Fibroblast of villous mesenchyme (primary cell): ENCODE results near the gene COX17. TPM values are rescaled to one million over a fixed set of nuclear protein-coding genes. Genes with fewer than 3 reads are reported as not detected.

Experiments used
- DNase-seq: peaks from one replicate; pipeline ENCODE4 v3.0.0-alpha.2; 2010; ENCODE audit warnings: low read depth
- H3K4me3 ChIP-seq: 2 replicates; pipeline ENCODE4 v1.5.1; 2011; ENCODE audit warnings: low read depth, mild to moderate bottlenecking, low read length
- total RNA-seq: library from RNA; depleted of rRNA; stranded (reverse); fragments of >200 nt; gene quantifications from 2 replicates; pipeline ENCODE4 v1.2.3, GENCODE V29; 2012
- TF ChIP-seq, protein P1 (sequence below): IDR thresholded peaks from 2 replicates; pipeline ENCODE4 v1.5.1; 2012; ENCODE audit warnings: low read depth, mild to moderate bottlenecking, low read length; ENCODE audit not compliant: insufficient read depth

The COX17 gene
- total RNA-seq, 1 donor: 10.8 TPM

DNA sequence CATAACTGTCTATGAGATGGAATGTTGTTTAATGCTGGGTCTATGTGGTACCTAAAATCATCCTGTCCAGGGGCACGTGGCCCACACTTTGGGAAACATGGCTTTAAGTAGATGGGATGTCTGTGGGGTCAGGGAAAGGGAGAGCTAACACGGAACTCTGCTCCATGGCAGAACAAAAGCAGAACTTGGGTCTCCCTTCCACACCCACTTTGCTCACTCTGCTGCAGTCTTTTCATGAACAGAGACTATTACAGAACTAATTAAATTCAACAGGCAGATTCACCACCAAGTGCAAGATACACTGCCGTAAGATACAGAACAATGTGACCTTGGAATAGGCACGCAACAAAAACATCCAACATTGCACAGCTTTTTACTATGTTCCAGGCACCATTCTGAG, 45.0 kb downstream of the COX17 start:
- DNase-seq: no peak
- TF ChIP-seq, protein P1, sequence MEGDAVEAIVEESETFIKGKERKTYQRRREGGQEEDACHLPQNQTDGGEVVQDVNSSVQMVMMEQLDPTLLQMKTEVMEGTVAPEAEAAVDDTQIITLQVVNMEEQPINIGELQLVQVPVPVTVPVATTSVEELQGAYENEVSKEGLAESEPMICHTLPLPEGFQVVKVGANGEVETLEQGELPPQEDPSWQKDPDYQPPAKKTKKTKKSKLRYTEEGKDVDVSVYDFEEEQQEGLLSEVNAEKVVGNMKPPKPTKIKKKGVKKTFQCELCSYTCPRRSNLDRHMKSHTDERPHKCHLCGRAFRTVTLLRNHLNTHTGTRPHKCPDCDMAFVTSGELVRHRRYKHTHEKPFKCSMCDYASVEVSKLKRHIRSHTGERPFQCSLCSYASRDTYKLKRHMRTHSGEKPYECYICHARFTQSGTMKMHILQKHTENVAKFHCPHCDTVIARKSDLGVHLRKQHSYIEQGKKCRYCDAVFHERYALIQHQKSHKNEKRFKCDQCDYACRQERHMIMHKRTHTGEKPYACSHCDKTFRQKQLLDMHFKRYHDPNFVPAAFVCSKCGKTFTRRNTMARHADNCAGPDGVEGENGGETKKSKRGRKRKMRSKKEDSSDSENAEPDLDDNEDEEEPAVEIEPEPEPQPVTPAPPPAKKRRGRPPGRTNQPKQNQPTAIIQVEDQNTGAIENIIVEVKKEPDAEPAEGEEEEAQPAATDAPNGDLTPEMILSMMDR: no peak

DNA sequence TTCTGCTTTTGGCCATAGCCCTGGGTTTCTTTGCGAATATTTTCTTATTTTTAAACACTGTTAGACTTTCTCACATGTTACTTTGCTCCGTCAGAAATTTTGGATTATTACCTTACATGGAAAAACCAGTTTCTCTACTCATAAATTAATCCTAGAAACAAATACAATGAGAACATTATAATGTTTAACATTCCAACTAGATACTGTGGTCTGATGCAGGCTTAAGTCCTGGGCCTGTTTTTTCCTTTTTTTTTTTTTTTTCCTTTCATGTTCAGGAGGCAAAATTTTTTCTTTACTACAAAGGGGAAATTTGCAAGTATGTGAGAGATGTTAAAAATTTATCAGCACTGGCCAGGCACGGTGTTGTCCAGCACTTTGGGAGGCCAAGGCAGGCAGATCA, 45.7 kb downstream of the COX17 start:
- DNase-seq: peak; percentile 18
- H3K4me3 ChIP-seq: no peak overlapping the region
- TF ChIP-seq, protein P1: no peak

More for the DNA sequence above, 45.0 kb downstream of the COX17 start:
- H3K4me3 ChIP-seq: no peak overlapping the region

DNA sequence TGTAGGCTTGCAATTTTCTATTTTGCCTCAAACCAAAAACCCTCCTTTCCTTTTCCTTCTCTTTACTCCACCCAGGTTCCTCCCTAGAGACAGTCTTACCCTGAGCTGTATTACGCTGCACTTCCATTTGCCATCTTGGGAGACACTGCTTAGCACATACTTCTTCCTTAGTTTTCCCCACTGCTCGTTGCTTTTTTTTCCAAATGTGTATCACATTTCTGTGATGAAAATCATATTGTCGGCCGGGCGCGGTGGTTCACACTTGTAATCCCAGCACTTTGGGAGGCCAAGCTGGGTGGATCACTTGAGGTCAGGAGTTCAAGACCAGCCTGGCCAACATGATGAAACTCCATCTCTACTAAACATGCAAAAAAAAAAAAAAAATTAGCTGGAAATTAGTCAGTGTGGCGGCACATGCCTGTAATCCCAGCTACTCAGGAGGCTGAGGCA, 46.3 kb downstream of the COX17 start:
- TF ChIP-seq, protein P1: no peak
- H3K4me3 ChIP-seq: no peak overlapping the region
- peak; percentile 12 for DNase-seq

DNA sequence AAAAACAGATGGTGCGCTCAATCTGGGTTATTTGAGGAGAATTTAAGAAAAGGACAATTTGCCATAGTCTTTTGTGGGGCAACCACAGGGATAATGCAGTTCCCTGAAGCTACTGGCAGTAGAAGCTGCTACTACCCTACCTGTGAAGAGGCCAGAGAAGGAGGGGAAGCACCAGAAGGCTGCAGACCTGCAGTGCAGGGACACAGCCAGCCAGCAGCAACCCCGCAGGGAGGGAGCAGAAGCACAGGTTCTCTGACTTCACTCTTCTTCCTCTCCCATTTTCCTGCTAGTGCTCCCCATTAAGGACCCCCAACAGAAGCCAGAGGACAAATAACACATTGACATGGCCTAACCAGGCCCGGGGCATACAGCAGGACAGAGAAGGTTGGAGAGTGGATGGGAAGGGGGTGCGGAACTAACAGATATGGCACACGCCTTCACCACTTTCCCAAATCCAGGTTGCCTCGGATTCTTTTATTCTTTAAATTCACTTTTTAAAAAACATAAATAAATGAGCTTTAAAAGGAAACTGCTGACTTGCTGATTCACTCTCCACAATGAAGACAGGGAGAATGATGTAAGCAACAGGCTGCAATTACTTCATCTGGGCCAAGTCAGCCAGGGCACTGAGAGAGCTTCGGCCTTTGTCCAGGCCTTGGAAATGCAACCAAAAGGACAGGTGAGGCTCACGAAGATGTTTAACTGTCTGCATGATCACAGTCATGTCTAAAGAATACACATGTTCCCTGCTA, 46.9 kb downstream of the COX17 start:
- TF ChIP-seq, protein P1: no peak
- peak; percentile 75 for DNase-seq
- no peak overlapping the region for H3K4me3 ChIP-seq

DNA sequence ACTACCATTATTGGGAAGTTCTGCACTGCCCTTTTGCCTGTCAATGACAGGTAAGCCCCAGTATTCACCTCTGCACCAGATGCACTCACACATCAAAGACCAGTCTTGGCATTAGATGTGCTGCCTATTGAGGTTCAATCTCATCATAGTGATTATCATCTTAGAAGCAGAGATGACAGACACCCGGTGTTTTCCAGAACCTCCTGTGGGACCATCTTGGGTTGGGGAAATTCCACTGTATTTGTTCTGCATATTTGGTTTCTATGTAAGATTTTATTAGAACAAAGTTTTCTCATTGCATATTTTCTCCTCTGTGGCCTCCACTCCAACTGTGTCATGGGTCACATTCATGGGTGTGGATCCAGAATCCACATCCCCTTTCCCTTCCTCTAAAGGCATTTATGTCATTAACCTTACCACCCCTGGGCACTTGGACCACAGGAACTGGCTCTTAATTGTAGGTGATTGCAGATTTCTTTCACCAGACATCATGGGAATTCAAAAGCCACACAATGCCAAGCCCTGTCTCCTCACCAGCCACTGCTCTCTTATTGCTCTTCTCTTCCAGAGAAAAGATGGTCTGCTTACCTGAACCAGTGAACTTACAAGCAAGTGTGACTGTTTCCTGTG, 48.3 kb downstream of the COX17 start:
- peak; percentile 16 for DNase-seq
- TF ChIP-seq, protein P1: no peak
- H3K4me3 ChIP-seq: no peak overlapping the region

DNA sequence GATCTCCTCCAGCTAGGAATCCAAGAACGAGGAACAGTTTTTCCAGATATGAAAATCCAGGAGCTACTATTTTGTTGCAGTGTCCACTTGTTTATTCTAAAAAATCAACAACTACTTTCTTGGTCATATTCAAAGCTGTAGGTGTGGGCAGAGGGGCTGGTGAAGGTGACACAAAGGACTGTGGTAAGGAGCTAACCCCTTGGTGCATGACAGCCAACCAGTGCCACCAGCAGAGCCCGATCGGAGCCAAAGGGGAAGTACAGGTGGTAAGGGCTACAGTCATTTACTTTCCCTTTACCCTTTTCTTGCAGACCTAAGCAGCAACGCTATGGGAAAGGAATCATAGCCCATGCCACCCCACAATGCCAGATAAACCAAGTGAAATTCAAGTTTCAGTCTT, 48.8 kb downstream of the COX17 start:
- TF ChIP-seq, protein P1: no peak
- DNase-seq: no peak

DNA sequence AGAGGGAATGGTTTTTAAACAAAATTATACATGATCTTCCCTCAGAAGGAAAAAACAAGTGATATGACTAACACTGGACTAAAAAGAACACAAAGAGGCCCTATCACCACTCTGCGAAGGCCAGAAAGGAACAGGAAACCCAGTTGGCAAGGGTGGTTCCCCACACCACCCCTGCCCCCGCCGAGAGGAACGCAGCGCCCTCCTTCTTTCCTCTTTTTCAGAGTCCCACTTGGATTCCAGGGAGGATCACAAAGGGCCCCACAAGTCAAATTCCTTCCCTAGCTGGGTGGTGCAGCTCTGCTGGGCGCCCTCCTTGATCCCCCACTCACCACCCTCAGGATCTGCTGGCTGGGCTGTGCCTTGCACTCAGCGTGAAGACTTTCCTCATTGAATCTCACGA, 49.7 kb downstream of the COX17 start:
- no peak overlapping the region for H3K4me3 ChIP-seq
- TF ChIP-seq, protein P1: no peak
- no peak for DNase-seq

More for the DNA sequence above, 48.8 kb downstream of the COX17 start:
- H3K4me3 ChIP-seq: no peak overlapping the region
